Astrocyte of the cerebellum (primary cell): ENCODE measurements around the gene SIMC1.
"Not testable (repeated sequence)": the region's sequence is repeated elsewhere in the genome, so short reads cannot be mapped to it uniquely, and the experiment has no call there.

Experiments
- DNase-seq: peaks from one replicate; pipeline ENCODE4 v3.0.0-alpha.2; 2011; ENCODE audit warnings: low read depth
- H3K4me3 ChIP-seq: 2 replicates; pipeline ENCODE4 v1.5.1; 2011; ENCODE audit warnings: mild to moderate bottlenecking, low read depth, low read length, moderate library complexity
- CTCF ChIP-seq: IDR thresholded peaks from 2 replicates; pipeline ENCODE4 v1.5.1; 2012; ENCODE audit warnings: low read length, low read depth, moderate library complexity, mild to moderate bottlenecking; ENCODE audit errors: missing control alignments
- in situ Hi-C: cut with HindIII; loops from 2 replicates; pipeline ENCODE4 v1.10.0; 2017; ENCODE audit warnings: low sequenced_read_pairs

Gene SIMC1

GRCh38 chr5:176235155-176235554, 3.1 kb upstream of the SIMC1 start:
- in situ Hi-C loops = not testable (repeated sequence)
- peak; percentile 47 for TF ChIP-seq CTCF

GRCh38 chr5:176238645-176239283, 540 bp downstream of the SIMC1 start:
- DNase-seq, in situ Hi-C loops: not testable (repeated sequence)
- H3K4me3 ChIP-seq = peak overlapping the region; percentile 29

More at GRCh38 chr5:176235155-176235554, 3.1 kb upstream of the SIMC1 start:
- peak; percentile 27 for DNase-seq
- not testable (repeated sequence) for H3K4me3 ChIP-seq

- DNase-seq, H3K4me3 ChIP-seq, in situ Hi-C loops: not testable (repeated sequence)
Observed at GRCh38 chr5:176239304-176239703, 1.1 kb downstream of the SIMC1 start.

GRCh38 chr5:176244318-176244717, 6.1 kb downstream of the SIMC1 start:
- DNase-seq, in situ Hi-C loops, H3K4me3 ChIP-seq: not testable (repeated sequence)

- DNase-seq, in situ Hi-C loops, H3K4me3 ChIP-seq: not testable (repeated sequence)
Observed at GRCh38 chr5:176245074-176245473, 6.8 kb downstream of the SIMC1 start.

GRCh38 chr5:176245489-176245888, 7.3 kb downstream of the SIMC1 start:
- in situ Hi-C loops, H3K4me3 ChIP-seq, DNase-seq: not testable (repeated sequence)

- H3K4me3 ChIP-seq, in situ Hi-C loops, DNase-seq: not testable (repeated sequence)
Observed at GRCh38 chr5:176250691-176251090, 12.5 kb downstream of the SIMC1 start.

GRCh38 chr5:176252171-176252570, 13.9 kb downstream of the SIMC1 start:
- H3K4me3 ChIP-seq, DNase-seq, in situ Hi-C loops: not testable (repeated sequence)

GRCh38 chr5:176253370-176254065, 15.3 kb downstream of the SIMC1 start:
- H3K4me3 ChIP-seq, in situ Hi-C loops, DNase-seq: not testable (repeated sequence)

- DNase-seq, H3K4me3 ChIP-seq, in situ Hi-C loops: not testable (repeated sequence)
Observed at GRCh38 chr5:176254066-176254393, 15.8 kb downstream of the SIMC1 start.

- in situ Hi-C loops = not testable (repeated sequence)
Observed at GRCh38 chr5:176257871-176258505, 19.8 kb downstream of the SIMC1 start.

GRCh38 chr5:176260682-176261081, 22.5 kb downstream of the SIMC1 start:
- in situ Hi-C loops, H3K4me3 ChIP-seq, DNase-seq: not testable (repeated sequence)

More at GRCh38 chr5:176257871-176258505, 19.8 kb downstream of the SIMC1 start:
- H3K4me3 ChIP-seq, DNase-seq: not testable (repeated sequence)

- H3K4me3 ChIP-seq, DNase-seq, in situ Hi-C loops: not testable (repeated sequence)
Observed at GRCh38 chr5:176266448-176266847, 28.2 kb downstream of the SIMC1 start.

- DNase-seq, H3K4me3 ChIP-seq, in situ Hi-C loops: not testable (repeated sequence)
Observed at GRCh38 chr5:176289018-176289417, 50.8 kb downstream of the SIMC1 start.

GRCh38 chr5:176290057-176290840, 52.0 kb downstream of the SIMC1 start:
- DNase-seq, in situ Hi-C loops, H3K4me3 ChIP-seq: not testable (repeated sequence)

- H3K4me3 ChIP-seq, in situ Hi-C loops, DNase-seq: not testable (repeated sequence)
Observed at GRCh38 chr5:176305356-176305755, 67.1 kb downstream of the SIMC1 start.
